GM19372 (cell line): Measurements from ENCODE around the gene DPH7.
"Not testable (repeated sequence)": the region's sequence is repeated elsewhere in the genome, so short reads cannot be mapped to it uniquely, and the experiment has no call there.

Experiments used
- ATAC-seq: cut with Tn5 transposase; IDR thresholded peaks from one replicate; pipeline ENCODE4 v1.9.1; 2021; ENCODE audit warnings: mild to moderate bottlenecking, low read depth, moderate library complexity; ENCODE audit not compliant: unreplicated experiment

Gene DPH7

DNA sequence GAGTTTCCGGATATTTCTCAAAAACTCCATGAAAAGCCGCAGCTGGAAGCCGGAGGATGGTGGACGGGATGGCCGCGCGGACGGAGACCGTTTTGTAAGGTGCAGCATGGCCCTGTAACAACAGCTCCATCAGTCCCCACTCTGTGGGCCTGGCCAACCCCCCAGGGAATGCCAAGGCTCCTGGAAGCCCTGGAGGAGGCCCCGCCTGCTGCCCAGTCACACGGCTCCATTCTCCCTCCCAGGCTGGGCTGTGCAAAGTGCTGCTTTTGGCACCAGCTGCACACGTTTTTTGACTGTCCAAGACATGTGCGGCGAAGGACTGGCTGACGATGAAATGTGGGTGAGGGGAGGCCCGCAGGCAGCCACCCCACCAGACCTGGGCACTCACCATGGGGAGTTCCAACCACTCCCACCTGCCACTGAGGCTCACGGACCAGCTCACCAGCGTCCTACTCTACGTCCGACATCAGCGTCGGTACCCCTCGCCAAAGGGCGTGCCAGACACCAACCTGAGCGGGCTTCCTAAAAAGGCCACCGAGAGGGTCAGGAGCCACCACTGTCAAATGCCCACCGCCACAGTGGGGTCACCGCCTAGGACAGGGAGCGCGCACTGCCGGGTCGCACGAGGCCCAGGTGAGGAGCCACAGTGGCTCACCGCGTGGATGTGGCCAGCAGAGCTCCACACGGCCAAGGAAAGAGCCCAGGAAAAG, 55.8 kb downstream of the DPH7 start:
- ATAC-seq: no peak

DNA sequence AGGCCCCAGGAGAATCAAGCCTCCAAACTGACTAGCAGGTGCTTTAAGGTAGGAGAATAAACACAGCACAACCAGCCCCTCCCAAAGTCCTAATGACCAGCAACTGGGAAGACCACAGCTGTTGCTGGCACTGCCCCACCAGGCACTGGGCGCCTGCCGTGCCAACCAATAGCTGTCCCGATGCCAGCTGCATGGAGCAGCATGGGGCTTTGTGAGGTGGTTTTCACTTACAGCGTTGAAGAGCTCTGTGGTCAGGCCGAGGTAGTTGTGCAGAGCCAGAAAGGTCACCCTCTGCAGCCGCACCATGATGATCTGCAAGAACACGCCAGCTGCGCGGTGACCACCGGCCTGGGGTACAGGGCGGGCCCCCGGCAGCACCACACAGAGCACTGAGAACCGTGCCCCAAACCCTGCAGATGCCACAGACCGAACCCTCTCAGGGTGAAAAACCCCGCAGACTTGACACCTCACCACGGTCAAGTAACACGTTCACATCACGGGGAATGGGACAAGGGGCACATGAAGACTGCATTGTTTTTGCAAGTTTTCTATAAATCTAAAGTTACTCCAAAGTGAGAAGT, 57.2 kb downstream of the DPH7 start:
- ATAC-seq: no peak

DNA sequence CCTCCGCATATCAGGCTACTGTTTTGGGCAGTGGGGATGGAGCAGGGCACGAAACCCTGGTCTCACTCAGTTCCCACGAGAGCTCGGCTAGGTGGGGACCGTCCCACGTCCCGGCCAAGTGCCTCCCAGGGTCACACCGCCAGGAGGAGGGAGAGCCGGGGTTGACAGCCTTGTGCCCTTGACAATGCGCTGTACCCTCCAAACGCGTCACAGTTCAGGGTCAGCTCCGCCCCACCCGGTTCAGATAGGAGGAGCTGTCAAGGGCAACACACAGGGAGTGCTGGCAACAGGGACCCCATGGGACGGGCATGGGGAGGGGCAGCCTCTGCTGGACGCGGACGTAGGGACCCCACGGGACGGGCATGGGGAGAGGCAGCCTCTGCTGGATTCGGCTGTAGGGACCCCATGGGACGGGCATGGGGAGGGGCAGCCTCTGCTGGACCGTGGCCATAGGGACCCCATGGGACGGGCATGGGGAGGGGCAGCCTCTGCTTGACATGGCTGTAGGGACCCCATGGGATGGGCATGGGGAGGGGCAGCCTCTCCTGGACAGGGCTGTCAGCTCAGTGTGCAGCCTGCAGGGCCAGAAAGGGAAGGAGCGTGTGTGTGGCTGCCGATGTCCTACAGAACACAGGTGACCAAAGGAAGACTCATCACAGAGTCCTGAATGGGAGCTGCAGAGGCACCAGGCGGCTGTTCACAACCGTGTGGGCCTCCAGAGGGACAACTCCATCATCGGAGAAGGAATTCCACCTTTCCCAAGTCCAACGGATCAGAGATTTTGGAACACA, 57.9 kb downstream of the DPH7 start:
- no peak for ATAC-seq

DNA sequence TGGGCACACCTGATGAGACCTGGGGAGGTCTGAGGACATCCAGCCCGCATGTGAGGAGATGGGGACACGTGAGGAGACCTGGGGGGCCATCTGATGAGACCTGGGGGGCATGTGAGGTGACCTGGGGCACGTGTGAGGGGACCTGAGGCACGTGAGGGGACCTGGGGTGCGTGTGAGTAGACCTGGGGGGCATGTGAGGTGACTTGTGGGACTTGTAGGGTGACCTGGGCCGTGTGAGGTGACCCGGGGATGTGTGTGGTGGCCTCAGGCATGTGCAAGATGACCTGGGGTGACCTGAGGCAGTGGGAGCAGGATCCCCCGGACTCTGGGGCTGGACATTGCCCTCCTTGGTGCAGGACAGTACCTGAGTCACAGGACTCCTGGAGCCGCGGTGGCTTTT, 59.2 kb downstream of the DPH7 start:
- no peak for ATAC-seq

DNA sequence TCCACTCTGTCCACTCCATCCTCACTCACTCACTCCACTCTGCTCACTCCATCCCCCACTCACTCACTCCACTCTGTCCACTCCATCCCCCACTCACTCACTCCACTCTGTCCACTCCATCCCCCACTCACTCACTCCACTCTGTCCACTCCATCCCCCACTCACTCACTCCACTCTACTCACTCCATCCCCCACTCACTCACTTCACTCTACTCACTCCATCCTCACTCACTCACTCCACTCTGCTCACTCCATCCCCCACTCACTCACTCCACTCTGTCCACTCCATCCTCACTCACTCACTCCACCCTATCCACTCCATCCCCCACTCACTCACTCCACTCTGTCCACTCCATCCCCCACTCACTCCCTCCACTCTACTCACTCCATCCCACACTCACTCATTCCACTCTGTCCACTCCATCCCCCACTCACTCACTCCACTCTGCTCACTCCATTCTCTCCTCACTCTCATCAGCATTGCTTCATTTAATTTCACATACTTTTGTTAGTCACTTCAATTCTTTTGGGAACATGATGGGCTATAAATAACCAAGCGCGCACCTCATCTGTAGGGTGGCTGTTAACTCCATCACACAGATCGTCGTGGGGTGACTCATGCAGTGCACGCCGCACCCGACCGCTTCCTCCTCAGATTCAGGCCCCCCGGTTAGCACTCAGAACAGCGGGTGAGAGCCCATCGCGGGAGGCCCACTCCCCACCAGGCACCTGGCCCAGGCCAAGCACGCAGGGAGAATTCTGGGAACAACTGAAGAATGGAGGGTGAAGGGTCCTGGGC, 59.9 kb downstream of the DPH7 start:
- ATAC-seq: not testable (repeated sequence)

DNA sequence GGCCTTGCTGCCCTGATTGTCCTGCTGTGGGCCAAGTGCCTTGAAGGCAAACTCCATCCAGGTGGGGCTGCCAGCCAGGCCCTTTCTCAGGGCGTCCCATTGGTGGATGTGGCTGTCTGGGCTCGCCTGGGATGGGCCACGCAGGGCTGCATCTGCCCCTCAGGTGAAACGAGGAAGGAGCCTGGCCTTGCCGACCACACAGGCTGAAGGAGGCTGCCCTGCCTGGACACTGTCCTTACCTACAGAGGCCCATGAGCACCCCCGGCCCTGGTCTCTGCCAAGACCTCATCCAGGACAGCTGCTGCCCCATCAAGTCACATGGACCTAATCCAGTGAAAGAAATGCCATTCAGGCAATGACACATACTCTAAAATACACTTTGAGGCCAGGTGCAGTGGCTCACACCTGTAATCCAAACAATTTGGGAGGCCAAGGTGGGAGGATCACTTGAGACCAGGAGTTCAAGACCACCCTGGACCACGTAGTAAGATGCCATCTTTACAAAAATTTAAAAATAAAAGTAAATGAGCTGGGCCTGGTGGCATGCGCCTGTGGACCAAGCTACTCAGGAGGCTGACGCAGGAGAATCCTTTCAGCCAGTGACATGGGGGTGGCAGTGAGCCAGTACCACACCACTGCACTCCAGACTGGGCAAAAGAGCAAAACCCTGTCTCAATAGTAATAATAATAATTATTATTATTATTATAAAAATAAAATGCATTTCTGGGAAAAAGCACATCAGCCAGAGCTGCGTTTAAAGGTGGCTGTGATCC, 62.4 kb downstream of the DPH7 start:
- no peak for ATAC-seq

DNA sequence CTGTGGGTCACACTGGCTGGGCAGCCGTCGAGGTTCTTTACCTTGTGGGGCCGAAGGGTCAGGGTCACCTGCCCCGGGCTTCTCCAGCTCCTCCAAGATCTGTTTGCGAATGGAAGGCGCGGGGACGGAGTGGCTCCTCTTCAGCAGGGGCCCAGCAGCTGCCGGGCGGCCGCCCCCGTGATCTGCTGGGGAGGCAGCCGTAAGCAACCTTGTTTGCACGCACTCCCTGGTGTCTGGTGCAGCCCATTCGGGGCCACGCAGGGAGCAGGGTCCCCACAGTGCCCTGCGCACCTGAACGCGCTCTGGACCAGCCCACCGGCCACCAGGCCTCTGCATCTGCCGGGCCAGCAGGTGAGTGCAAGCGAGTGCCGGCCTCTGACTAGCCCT, 63.4 kb downstream of the DPH7 start:
- no peak for ATAC-seq

DNA sequence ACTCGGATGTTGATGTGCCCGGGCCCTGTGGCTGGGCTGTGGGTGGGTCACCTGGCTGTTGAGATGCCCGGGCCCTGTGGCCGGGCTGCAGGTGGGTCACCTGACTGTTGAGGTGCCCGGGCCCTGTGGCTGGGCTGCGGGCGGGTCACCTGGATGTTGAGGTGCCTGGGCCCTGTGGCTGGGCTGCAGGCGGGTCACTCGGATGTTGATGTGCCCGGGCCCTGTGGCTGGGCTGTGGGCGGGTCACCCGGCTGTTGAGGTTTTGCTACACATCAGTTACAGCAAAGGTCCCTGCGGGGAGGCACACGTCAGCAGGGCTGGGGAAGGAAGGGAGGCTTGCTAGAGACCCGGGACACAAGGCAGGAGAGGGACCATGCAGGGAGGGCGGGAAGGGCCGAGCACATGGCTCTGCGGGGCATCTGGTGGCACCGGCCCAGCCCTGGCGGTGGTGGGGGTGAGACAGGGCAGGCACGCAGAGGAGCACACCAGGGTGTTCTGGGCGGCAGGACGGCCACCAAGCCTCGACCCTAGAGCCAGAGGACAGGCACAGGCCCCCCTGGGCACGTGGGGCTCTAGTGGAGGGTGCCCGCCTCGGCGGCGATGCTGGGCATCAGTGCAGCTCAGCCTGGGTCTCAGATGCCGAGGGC, 63.9 kb downstream of the DPH7 start:
- no peak for ATAC-seq

DNA sequence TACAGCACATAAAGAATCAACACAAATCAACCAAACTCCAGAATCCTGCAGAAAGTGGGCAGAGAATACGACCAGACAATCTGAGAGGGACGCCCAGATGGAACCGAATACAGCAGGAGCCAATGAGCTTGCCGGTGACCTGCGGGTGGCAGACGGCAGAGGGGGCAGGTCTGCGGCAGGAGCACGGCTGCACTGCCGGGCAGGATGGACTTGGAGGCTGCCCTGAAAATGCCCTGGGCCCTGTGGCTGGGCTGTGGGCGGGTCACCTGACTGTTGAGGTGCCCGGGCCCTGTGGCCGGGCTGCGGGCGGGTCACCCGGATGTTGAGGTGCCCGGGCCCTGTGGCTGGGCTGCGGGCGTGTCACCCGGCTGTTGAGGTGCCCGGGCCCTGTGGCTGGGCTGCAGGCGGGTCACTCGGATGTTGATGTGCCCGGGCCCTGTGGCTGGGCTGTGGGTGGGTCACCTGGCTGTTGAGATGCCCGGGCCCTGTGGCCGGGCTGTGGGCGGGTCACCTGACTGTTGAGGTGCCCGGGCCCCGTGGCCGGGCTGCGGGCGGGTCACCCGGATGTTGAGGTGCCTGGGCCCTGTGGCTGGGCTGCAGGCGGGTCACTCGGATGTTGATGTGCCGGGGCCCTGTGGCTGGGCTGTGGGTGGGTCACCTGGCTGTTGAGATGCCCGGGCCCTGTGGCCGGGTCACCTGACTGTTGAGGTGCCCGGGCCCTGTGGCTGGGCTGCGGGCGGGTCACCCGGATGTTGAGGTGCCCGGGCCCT, 64.7 kb downstream of the DPH7 start:
- ATAC-seq: not testable (repeated sequence)

DNA sequence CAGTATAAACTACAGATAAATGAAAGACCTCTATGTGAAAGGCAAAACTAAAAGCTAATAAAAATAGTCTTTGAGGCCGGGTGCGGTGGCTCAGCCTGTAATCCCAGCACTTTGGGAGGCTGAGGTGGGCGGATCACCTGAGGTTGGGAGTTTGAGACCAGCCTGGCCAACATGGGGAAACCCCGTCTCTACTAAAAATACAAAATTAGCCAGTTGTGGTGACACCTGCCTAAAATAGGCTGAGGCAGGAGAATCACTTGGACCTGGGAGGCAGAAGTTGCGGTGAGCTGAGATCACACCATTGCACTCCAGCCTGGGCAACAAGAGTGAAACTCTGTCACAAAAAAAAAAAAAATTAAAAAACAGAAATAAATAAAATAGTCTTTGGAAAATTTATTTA, 65.6 kb downstream of the DPH7 start:
- ATAC-seq: not testable (repeated sequence)

DNA sequence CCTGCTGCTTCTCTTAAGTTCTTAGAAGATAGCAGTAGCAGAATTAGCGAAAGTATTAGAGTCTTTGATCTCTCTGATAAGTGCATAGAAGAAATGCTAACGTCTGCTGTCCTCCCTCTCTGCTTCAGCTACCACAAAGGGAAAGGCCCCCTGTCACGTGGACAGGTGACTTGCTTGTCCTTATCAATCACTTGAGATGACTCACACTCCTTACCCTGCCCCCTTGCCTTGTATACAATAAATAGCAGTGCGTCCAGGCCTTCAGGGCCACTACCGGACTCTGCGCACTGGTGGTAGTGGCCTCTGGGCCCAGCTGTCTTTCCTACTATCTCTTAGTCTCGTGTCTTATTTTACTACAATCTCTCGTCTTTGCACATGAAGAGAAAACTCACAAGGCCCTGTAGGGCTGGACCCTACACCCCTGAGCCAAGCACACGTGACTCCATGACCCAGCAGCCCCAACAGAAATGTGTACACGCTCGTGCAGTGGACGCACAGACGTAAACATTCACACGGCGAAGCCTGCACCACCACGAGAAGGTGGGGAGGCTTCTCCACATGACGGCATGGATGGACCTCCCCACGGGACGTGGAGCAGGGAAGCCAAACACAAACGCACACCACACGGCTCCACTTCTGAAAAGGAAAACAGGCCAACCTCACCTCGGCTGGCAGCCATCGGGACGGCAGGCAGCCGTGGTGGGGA, 66.8 kb downstream of the DPH7 start:
- no peak for ATAC-seq

DNA sequence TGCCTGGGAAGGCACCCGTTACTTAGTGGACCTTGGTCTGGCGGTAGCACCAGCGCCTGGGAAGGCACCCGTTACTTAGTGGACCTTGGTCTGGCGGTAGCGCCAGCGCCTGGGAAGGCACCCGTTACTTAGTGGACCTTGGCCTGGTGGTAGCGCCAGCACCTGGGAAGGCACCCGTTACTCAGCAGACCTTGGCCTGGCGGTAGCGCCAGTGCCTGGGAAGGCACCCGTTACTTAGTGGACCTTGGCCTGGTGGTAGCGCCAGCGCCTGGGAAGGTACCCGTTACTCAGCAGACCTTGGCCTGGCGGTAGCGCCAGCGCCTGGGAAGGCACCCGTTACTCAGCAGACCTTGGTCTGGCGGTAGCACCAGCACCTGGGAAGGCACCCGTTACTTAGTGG, 67.6 kb downstream of the DPH7 start:
- not testable (repeated sequence) for ATAC-seq

DNA sequence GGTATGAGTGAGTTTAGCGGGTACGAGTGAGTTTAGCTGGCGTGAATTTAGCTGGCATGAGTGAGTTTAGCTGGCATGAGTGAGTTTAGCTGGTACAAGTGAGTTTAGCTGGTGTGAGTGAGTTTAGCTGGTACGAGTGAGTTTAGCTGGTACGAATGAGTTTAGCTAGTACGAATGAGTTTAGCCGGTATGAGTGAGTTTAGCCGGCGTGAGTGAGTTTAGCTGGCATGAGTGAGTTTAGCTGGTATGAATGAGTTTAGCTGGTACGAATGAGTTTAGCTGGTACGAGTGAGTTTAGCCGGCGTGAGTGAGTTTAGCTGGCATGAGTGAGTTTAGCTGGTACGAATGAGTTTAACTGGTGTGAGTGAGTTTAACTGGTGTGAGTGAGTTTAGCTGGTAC, 69.5 kb downstream of the DPH7 start:
- ATAC-seq: no peak

DNA sequence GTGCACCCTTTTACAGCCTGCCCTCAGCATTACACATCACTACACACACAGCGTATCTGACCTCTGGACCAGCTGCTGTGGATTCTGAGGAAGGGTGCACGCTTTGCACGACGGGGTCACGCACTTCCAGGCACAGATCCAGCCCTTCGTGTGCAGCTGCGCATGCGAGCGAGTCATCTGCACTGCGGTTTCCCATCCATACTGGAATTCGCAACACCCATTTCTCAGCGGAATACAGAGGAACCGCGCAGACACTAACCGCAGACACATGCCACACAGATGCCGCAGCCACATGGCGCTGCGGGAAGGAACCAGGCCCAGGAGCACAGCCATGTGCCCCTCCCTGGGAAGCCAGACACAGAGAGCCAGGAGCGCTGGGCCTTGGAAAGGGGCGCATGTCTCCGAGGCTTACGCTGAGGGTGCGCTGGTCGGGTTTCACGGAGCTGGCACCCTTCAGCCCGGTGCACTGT, 72.0 kb downstream of the DPH7 start:
- no peak for ATAC-seq

DNA sequence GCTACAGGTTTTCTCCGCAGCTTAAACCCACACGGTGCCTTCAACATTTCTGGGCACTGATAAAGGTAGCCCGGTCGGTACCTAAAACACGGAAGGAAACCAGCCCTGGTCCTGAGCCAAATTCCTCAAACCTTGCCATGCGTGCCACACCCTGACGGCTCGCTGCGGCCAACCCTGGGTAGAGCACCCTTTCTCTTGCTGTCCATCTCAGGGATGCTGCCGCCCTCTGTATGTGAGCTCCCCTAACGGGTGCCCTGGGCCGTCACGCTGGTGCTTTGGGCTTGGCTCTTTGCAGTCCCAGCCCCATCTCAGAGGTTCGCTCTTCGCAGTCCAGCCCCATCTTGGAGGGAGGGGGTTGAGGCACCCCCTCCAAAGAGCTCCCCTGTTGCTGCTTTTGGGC, 72.5 kb downstream of the DPH7 start:
- ATAC-seq: no peak

DNA sequence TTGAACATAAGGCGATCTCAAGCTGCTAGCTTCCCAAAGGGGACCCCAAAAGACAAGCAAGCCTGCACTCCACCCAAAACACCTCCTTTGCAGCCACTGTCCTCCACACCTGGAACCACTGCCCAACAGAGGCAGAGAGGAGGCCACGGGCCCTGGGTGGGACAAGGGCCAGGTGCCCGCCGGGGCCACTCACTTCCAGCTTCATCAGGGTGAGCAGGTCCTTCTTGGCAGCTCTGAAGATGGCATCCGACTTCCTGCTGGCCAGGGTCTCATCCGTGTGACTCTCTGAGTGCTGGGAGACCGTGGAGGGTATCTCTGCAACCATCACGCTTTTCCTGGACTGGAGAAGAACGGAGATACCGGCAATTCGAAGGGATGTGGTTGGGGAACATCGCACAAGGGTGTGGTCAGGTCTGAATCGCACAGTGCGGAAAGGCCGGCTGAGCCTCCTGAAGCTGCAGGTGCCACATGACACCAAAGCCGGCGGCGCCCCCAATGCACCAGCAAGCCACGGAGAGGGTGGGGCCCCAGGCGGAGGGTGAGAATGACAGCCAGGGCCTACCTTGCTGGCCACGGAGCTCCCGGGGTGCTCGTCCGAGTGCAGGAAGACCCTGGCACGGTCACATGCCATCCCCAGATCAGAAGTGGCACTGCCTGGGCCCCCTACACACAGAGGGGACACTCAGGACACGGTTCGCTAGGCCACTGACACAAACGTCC, 73.1 kb downstream of the DPH7 start:
- no peak for ATAC-seq
